AG20443 (cell line): ENCODE measurements around the gene ZSCAN4.

Experiments
- DNase-seq: peaks from one replicate; pipeline ENCODE4 v3.0.0; 2012; ENCODE audit warnings: low spot score, mixed read lengths

The ZSCAN4 gene

DNA sequence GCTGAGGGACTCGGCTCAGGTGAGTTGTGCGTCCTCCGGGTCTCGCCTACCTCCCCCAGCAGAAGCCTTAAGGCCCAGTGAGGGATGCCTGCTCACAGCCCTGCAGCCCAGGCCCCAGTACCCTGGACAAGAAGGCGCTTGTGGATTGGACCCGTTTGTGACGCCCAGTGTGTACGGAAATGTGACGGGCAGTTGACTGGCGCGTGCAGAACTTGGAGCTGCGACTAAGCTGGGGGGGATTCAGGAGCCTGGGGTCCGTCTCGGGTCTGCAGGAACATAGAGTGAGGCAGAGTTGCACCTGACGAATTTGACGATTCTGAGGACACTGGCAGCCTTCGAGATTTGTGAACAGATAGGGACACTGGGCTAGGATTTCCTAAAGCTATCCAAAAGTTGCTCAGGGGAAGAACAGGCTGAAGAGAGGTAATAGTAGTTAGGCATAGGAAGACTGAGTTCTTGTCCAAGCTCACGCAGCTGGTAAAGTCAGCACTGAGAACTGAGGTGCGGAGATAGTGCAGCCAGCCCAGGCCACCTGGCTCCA, 13.6 kb downstream of the ZSCAN4 start:
- DNase-seq = no peak

DNA sequence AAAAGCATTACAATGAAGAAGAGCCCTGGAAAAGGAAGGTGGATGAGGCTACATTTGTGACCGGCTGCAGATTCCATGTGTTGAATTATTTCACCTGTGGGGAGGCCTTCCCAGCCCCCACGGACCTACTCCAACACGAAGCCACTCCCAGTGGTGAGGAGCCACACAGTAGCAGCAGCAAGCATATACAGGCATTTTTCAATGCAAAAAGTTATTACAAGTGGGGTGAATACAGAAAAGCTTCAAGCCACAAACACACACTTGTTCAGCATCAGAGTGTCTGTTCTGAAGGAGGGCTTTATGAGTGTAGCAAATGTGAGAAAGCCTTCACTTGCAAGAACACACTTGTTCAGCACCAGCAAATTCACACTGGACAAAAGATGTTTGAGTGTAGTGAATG, 18.0 kb downstream of the ZSCAN4 start:
- no peak for DNase-seq

DNA sequence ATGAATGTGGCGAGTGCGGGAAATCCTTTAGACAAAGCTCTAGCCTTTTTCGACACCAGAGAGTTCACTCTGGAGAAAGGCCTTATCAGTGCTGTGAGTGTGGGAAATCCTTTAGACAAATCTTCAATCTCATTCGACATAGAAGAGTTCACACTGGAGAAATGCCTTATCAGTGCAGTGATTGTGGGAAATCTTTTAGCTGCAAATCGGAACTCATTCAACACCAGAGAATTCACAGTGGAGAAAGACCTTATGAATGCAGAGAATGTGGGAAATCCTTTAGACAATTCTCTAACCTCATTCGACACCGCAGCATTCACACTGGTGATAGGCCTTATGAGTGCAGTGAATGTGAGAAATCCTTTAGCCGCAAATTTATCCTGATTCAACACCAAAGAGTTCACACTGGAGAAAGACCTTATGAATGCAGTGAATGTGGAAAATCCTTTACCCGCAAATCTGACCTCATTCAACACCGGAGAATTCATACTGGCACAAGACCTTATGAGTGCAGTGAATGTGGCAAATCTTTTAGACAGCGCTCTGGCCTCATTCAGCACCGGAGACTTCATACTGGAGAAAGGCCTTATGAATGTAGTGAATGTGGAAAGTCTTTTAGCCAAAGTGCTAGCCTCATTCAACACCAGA, 18.8 kb downstream of the ZSCAN4 start:
- DNase-seq = no peak

- no peak for DNase-seq
Measured at GRCh38 chr19:57688011-57688763, 19.5 kb downstream of the ZSCAN4 start.

DNA sequence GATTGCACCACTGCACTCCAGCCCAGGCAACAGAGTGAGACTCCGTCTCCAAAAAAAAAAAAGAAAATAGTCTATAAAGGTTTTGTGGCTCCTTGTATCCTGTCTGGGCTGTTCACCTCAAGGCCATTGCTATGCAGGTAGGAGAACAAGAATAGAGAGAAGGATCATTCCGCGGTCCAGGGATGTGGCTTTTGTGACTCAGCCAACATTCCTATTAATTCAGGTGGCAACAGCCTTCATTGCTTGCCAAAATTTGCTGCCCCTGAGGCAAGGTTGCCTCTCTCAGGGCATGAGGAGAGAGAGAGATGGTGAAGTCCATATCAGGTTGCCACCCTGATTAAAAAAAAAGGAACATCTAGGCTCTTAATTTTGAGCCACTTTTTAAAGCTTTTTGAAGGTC, 21.0 kb downstream of the ZSCAN4 start:
- no peak for DNase-seq

DNA sequence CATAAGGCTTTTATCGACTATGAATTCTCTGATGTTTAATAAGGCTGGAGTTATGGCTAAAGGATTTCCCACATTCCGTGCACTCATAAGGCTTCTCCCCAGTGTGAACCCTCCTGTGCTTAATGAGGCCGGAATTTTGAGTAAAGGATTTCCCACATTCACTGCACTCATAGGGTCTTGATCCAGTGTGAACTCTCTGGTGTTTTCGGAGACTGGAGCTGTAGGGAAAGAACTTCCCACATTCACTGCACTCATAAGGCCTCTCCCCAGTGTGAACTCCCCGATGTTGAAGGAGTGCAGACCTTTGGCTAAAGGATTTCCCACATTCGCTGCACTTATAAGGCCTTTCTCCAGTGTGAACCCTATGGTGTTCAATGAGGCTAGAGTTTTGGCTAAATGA, 32.9 kb downstream of the ZSCAN4 start:
- no peak for DNase-seq

GRCh38 chr19:57706346-57706745, 37.6 kb downstream of the ZSCAN4 start:
- no peak for DNase-seq

GRCh38 chr19:57708641-57709361, 40.1 kb downstream of the ZSCAN4 start, which contains the start of gene ZNF154:
Gene ZNF154, minus strand, starts transcription at chr19:57709204. Its CDS starts 233 bp downstream, at chr19:57708971.
- DNase-seq = peak; percentile 81

DNA sequence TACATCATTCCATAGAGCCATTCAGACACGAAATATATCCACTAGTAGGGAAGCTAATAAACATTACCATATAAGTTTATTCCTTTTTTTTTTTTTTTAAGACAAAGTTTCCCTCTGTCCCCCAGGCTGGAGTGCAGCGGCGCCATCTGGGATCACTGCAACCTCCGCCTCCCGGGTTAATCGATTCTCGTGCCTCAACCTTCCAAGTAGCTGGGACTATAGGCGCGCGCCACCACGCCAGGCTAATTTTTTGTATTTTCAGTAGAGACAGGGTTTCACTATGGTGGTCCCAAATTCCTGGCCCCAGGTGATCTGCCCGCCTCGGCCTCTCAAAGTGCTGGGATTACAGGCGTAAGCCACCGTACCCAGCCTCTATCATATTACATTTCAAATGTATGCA, 40.9 kb downstream of the ZSCAN4 start:
- no peak for DNase-seq

- DNase-seq = no peak
Measured at GRCh38 chr19:57712222-57712621, 43.5 kb downstream of the ZSCAN4 start.

DNA sequence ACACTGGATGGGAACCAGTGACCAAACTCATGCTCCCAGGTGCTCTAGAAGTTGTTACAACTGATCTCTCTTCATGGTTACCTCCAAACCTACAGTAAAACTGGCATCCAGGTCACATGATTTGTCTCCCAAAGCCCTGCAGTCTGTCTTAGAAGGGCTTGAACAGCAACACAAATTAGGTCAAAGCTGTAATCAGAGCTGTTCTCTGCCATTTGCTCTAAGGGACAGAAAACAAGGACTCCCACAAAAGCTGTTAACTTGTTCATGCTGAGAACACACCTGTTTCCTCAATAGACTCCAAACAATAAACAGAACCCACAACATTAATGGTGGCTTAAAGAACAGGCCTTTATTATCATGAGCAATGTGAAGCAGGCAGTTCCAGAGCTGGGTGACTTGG, 50.7 kb downstream of the ZSCAN4 start:
- DNase-seq = no peak

- no peak for DNase-seq
Measured at GRCh38 chr19:57719901-57720519, 51.3 kb downstream of the ZSCAN4 start.

DNA sequence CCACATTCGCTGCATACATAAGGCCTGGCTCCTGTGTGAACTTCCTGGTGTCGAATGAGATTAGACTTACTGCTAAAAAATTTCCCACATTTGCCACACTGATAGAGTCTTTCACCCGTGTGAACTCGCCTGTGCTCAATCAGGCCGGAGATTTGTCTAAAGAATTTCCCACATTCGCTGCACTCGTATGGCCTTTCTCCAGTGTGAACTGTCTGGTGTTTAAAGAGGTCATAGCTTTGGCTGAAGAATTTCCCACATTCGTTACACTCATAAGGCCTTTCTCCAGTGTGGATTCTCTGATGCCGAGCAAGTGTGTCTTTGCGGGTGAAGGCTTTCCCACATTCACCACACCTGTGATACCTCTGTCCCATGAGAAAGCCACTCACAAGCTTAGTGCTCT, 52.1 kb downstream of the ZSCAN4 start:
- DNase-seq = no peak
